ENCODE measurements around the gene C1RL. TPM values are rescaled to one million over a fixed set of nuclear protein-coding genes. Genes with fewer than 3 reads are reported as not detected.
A peak's percentile ranks its signal among the peaks of the same experiment; 100 is the strongest.
"Not testable (repeated sequence)": the region's sequence is repeated elsewhere in the genome, so short reads cannot be mapped to it uniquely, and the experiment has no call there.

Gene C1RL
- total RNA-seq, 1 donor from 2014 or later, result 117 TPM

- ATAC-seq (no peak), DNase-seq (ENCODE audit: low spot score) (no peak)
- intact Hi-C loops (cut with DNase I), result no loop called here
These were observed 12.3 kb upstream of the C1RL start for GRCh38 chr12:7121324-7121723.

GRCh38 chr12:7120166-7120565, 11.2 kb upstream of the C1RL start:
- intact Hi-C loops (cut with DNase I), result no loop called here
- ATAC-seq (no peak), DNase-seq (ENCODE audit: low spot score) (no peak)

- DNase-seq (ENCODE audit: low spot score) (peak; percentile 19), ATAC-seq (no peak)
- intact Hi-C loops (cut with DNase I), result loop anchor here (10.0 kb wide), 1 partner anchor 154 kb away; no protein-coding TSS in a partner anchor
These were observed 9.9 kb upstream of the C1RL start for GRCh38 chr12:7118881-7119280.

- ATAC-seq, result no peak
- intact Hi-C loops (cut with DNase I), result loop anchor here (10.0 kb wide), 1 partner anchor 153 kb away; no protein-coding TSS in a partner anchor
- DNase-seq (ENCODE audit: low spot score), result no peak
These were observed 8.7 kb upstream of the C1RL start for GRCh38 chr12:7117670-7118069.

- no peak for ATAC-seq
These were observed 7.9 kb upstream of the C1RL start for GRCh38 chr12:7116916-7117315.

GRCh38 chr12:7116196-7116595, 7.2 kb upstream of the C1RL start:
- ATAC-seq (no peak), DNase-seq (ENCODE audit: low spot score) (peak; percentile 0)
- intact Hi-C loops (cut with DNase I), result loop anchor here (10.0 kb wide), 1 partner anchor 151 kb away; no protein-coding TSS in a partner anchor

More at GRCh38 chr12:7116916-7117315, 7.9 kb upstream of the C1RL start:
- intact Hi-C loops (cut with DNase I), result loop anchor here (10.0 kb wide), 1 partner anchor 152 kb away; no protein-coding TSS in a partner anchor
- peak; percentile 49 for DNase-seq (ENCODE audit: low spot score)

- DNase-seq (ENCODE audit: low spot score), result peak; percentile 42
- intact Hi-C loops (cut with DNase I), result loop anchor here (10.0 kb wide), 1 partner anchor 150 kb away; no protein-coding TSS in a partner anchor
- ATAC-seq, result no peak
These were observed 5.8 kb upstream of the C1RL start for GRCh38 chr12:7114851-7115250.

- peak; percentile 56 for DNase-seq (ENCODE audit: low spot score)
- no peak for ATAC-seq
- intact Hi-C loops (cut with DNase I), result loop anchor here (10.0 kb wide), 1 partner anchor 149 kb away; no protein-coding TSS in a partner anchor
These were observed 5.0 kb upstream of the C1RL start for GRCh38 chr12:7114008-7114407.

GRCh38 chr12:7113389-7113871, 4.4 kb upstream of the C1RL start:
- DNase-seq (ENCODE audit: low spot score), result peak; percentile 59
- ATAC-seq, result no peak
- intact Hi-C loops (cut with DNase I), result loop anchor here (10.0 kb wide), 1 partner anchor 149 kb away; no protein-coding TSS in a partner anchor

- intact Hi-C loops (cut with DNase I), result loop anchor here (10.0 kb wide), 1 partner anchor 147 kb away; no protein-coding TSS in a partner anchor
- ATAC-seq (no peak), DNase-seq (ENCODE audit: low spot score) (peak; percentile 44)
These were observed 3.0 kb upstream of the C1RL start for GRCh38 chr12:7112041-7112440.

- DNase-seq (ENCODE audit: low spot score), result peak; percentile 53
- intact Hi-C loops (cut with DNase I), result loop anchor here (10.0 kb wide), 1 partner anchor 146 kb away; no protein-coding TSS in a partner anchor
- ATAC-seq, result no peak
These were observed 1.6 kb upstream of the C1RL start for GRCh38 chr12:7110661-7111060.

GRCh38 chr12:7109572-7109920, 532 bp upstream of the C1RL start:
- ATAC-seq, result no peak
- intact Hi-C loops (cut with DNase I), result no loop called here
- peak; percentile 59 for DNase-seq (ENCODE audit: low spot score)

- intact Hi-C loops (cut with DNase I), result no loop called here
- ATAC-seq (peak; percentile 90), DNase-seq (ENCODE audit: low spot score) (peak; percentile 86)
These were observed 815 bp downstream of the C1RL start for GRCh38 chr12:7108003-7108795.

GRCh38 chr12:7107636-7108002, 1.4 kb downstream of the C1RL start:
- ATAC-seq (peak; percentile 59), DNase-seq (ENCODE audit: low spot score) (peak; percentile 38)
- intact Hi-C loops (cut with DNase I), result no loop called here

GRCh38 chr12:7107181-7107580, 1.8 kb downstream of the C1RL start:
- ATAC-seq; intact Hi-C loops (cut with DNase I): not testable (repeated sequence)
- peak; percentile 26 for DNase-seq (ENCODE audit: low spot score)

- ATAC-seq (no peak), DNase-seq (ENCODE audit: low spot score) (no peak)
- intact Hi-C loops (cut with DNase I), result no loop called here
These were observed 2.9 kb downstream of the C1RL start for GRCh38 chr12:7106082-7106481.

GRCh38 chr12:7103837-7104584, 5.0 kb downstream of the C1RL start:
- intact Hi-C loops (cut with DNase I), result no loop called here
- DNase-seq (ENCODE audit: low spot score) (peak; percentile 47), ATAC-seq (no peak)

GRCh38 chr12:7102582-7102981, 6.4 kb downstream of the C1RL start:
- ATAC-seq (no peak), DNase-seq (ENCODE audit: low spot score) (peak; percentile 7)
- intact Hi-C loops (cut with DNase I), result no loop called here

GRCh38 chr12:7101694-7102131, 7.3 kb downstream of the C1RL start:
- DNase-seq (ENCODE audit: low spot score) (peak; percentile 60), ATAC-seq (peak; percentile 55)
- intact Hi-C loops (cut with DNase I), result no loop called here

Measured in sciatic nerve (tissue), 2 donors.